A549 (cell line): ENCODE data around the gene MPPED2. TPM values are rescaled to one million over a fixed set of nuclear protein-coding genes. Genes with fewer than 3 reads are reported as not detected.

Experiments
- ATAC-seq, 2 experiments: fragments of 200-7000 bp in 1 of 2; fragments of >200 bp in 1 of 2; cut with Nextera tagmentation in 1 of 2; cut with Tn5 transposase in 1 of 2; 3 replicates each; pipeline versions ENCODE4 v1.8.0 to v1.9.1; 2018 to 2020; ENCODE audit warnings: mild to moderate bottlenecking in 1 of 2, moderate library complexity in 1 of 2
- CTCF ChIA-PET: fragments of 300-600 bp; sonication (Branson Sonifier 250); formaldehyde crosslinking; extraction: SDS; loops from one replicate; lab custom pipeline; 2021; ENCODE audit warnings: antibody characterized with exemption, inconsistent platforms; lab: Yijun Ruan, JAX
- POLR2A ChIA-PET: fragments of 350-600 bp; formaldehyde crosslinking; extraction: SDS; loops from one replicate; lab custom pipeline; 2021; ENCODE audit warnings: antibody characterized with exemption, inconsistent platforms; lab: Yijun Ruan, JAX
- DNase-seq, 2 experiments: peaks; one replicate each; pipeline versions ENCODE4 v3.0.0 to v3.0.0-alpha.2; 2011 to 2016; ENCODE audit warnings: low read depth in 1 of 2, low spot score in 1 of 2
- FAIRE-seq: peaks from 2 replicates; lab custom pipeline; 2011; peaks lifted over from hg19 to GRCh38; lab: Jason Lieb, UNC
- H3K27ac ChIP-seq, 2 experiments: fragments of >200 bp; sonication (Bioruptor Twin); formaldehyde crosslinking; 3 replicates each; pipeline ENCODE4 v1.5.1; 2016 to 2017
- H3K4me1 ChIP-seq: fragments of >200 bp; sonication (Bioruptor Twin); formaldehyde crosslinking; 3 replicates; pipeline ENCODE4 v1.6.1; 2016
- H3K4me2 ChIP-seq: fragments of >200 bp; sonication (Bioruptor Twin); formaldehyde crosslinking; 3 replicates; pipeline ENCODE4 v1.6.1; 2016
- H3K4me3 ChIP-seq: fragments of >200 bp; sonication (Bioruptor Twin); formaldehyde crosslinking; 3 replicates; pipeline ENCODE4 v1.5.1; 2016
- H3K9me3 ChIP-seq: fragments of >200 bp; sonication (Bioruptor Twin); formaldehyde crosslinking; 3 replicates; pipeline ENCODE4 v1.6.1; 2016
- CBX2 ChIP-seq: fragments of 200-600 bp; sonication (generic); IDR thresholded peaks from 2 replicates; pipeline ENCODE4 v1.6.1; 2016; ENCODE audit warnings: low read depth, mild to moderate bottlenecking, borderline replicate concordance
- CHD2 ChIP-seq: fragments of 150-350 bp; IDR thresholded peaks from 2 replicates; pipeline ENCODE4 v1.6.1; 2014; ENCODE audit warnings: low read length; ENCODE audit not compliant: partially characterized antibody
- CHD4 ChIP-seq: fragments of 200-600 bp; sonication (generic); IDR thresholded peaks from 2 replicates; pipeline ENCODE4 v1.6.1; 2016; ENCODE audit warnings: antibody characterized with exemption, mild to moderate bottlenecking, borderline replicate concordance
- CTCF ChIP-seq: fragments of >200 bp; sonication (Bioruptor Twin); formaldehyde crosslinking; IDR thresholded peaks from 3 replicates; pipeline ENCODE4 v1.5.1; 2016
- EHMT2 ChIP-seq: fragments of 200-600 bp; sonication (generic); IDR thresholded peaks from 2 replicates; pipeline ENCODE4 v1.6.1; 2016; ENCODE audit warnings: antibody characterized with exemption, low read depth, mild to moderate bottlenecking, moderate library complexity
- EP300 ChIP-seq, 2 experiments: fragments of >200 bp; sonication (Bioruptor Twin); formaldehyde crosslinking; IDR thresholded peaks; 2 replicates in 1 of 2; 3 replicates in 1 of 2; pipeline ENCODE4 v1.6.1; 2016 to 2017
- FOSB ChIP-seq: fragments of 250-450 bp; sonication (Bioruptor Pico); IDR thresholded peaks from 2 replicates; pipeline ENCODE4 v1.5.0; 2020; ENCODE audit warnings: mild to moderate bottlenecking, moderate library complexity
- HOXB5 ChIP-seq: fragments of 250-450 bp; sonication (Bioruptor Pico); IDR thresholded peaks from 2 replicates; pipeline ENCODE4 v1.5.0; 2020; ENCODE audit warnings: mild to moderate bottlenecking, moderate library complexity
- KDM1A ChIP-seq: fragments of 200-600 bp; sonication (generic); IDR thresholded peaks from 2 replicates; pipeline ENCODE4 v1.6.1; 2016; ENCODE audit warnings: low read depth, mild to moderate bottlenecking
- MAX ChIP-seq: IDR thresholded peaks from 2 replicates; pipeline ENCODE4 v1.6.1; 2012
- NR3C1 ChIP-seq: fragments of >200 bp; sonication (Bioruptor Twin); formaldehyde crosslinking; IDR thresholded peaks from 3 replicates; pipeline ENCODE4 v1.6.1; 2017
- PHF8 ChIP-seq: fragments of 200-600 bp; sonication (generic); IDR thresholded peaks from 2 replicates; pipeline ENCODE4 v1.6.1; 2016; ENCODE audit warnings: low read depth, mild to moderate bottlenecking, antibody characterized with exemption, moderate library complexity, borderline replicate concordance
- POLR2AphosphoS2 ChIP-seq: conservative IDR thresholded peaks from 2 replicates; pipeline ENCODE4 v1.6.1; 2012; ENCODE audit warnings: low read length, improper control_type of control experiment, inconsistent platforms
- RAD21 ChIP-seq, 2 experiments: fragments of >200 bp in 1 of 2; sonication (Bioruptor Twin) in 1 of 2; formaldehyde crosslinking in 1 of 2; IDR thresholded peaks in 1 of 2; conservative IDR thresholded peaks in 1 of 2; 2 replicates in 1 of 2; 3 replicates in 1 of 2; pipeline ENCODE4 v1.6.1; 2012 to 2018; ENCODE audit warnings: inconsistent platforms in 1 of 2
- REST ChIP-seq: fragments of 200-600 bp; sonication (generic); IDR thresholded peaks from 2 replicates; pipeline ENCODE4 v1.6.1; 2016; ENCODE audit warnings: antibody characterized with exemption, mild to moderate bottlenecking, moderate library complexity
- SMC3 ChIP-seq: fragments of >200 bp; sonication (Bioruptor Twin); formaldehyde crosslinking; IDR thresholded peaks from 3 replicates; pipeline ENCODE4 v1.6.1; 2018; ENCODE audit warnings: inconsistent platforms
- TP53 ChIP-seq: fragments of 250-450 bp; sonication (Bioruptor Pico); IDR thresholded peaks from 2 replicates; pipeline ENCODE4 v1.5.0; 2021; ENCODE audit warnings: mild to moderate bottlenecking, moderate library complexity
- USF2 ChIP-seq: fragments of 450-650 bp; IDR thresholded peaks from 2 replicates; pipeline ENCODE4 v1.6.1; 2014; ENCODE audit warnings: antibody characterized with exemption
- ZNF302 ChIP-seq: fragments of 250-450 bp; sonication (Bioruptor Pico); IDR thresholded peaks from 2 replicates; pipeline ENCODE4 v1.9.0; 2021; ENCODE audit warnings: inconsistent platforms, mild to moderate bottlenecking, moderate library complexity
- WGBS: methylation state at CpG from one replicate; pipeline ENCODE4 v1.1.6; 2017; ENCODE audit errors: missing lambda C conversion rate; 5-methylcytosine and 5-hydroxymethylcytosine counted together
- polyA plus RNA-seq, 4 experiments: library from polyadenylated mRNA; depleted of rRNA in 3 of 4; stranded (reverse); fragments of >200 nt; fragmentation: RNase III in 1 of 4; extraction: RNeasy Plus Mini Kit Qiagen cat#74134 plus additional on column Dnase treatment in 1 of 4; gene quantifications; 2 replicates in 3 of 4; 3 replicates in 1 of 4; pipeline ENCODE4 v1.2.3, GENCODE V29; 2011 to 2017

The MPPED2 gene
- polyA plus RNA-seq, 2 of the 4 experiments (the other 2 are of a cell fraction) = not detected

GRCh38 chr11:30458541-30458940, 127.6 kb downstream of the MPPED2 start:
- Histone ChIP-seq H3K4me3 (no peak overlapping the region), H3K27ac (no peak overlapping the region), H3K4me2 (no peak overlapping the region), H3K9me3 (no peaks in the 10 kb centered on the region), H3K4me1 (no peaks in the 10 kb centered on the region)
- 8% methylated on average over 3 of the region's 3 CpGs for WGBS
- ATAC-seq = no peak
- TF ChIP-seq EHMT2 = no peak
- no peak for TF ChIP-seq SMC3
- TF ChIP-seq USF2 = no peak
- TF ChIP-seq CHD2 = no peak
- no peak for TF ChIP-seq HOXB5 (CRISPR knock-in tag)
- TF ChIP-seq EP300 (IDR thresholded peaks at IDR 0.05) = no peak
- TF ChIP-seq NR3C1 = no peak
- no peak for TF ChIP-seq CBX2
- no peak for TF ChIP-seq MAX
- TF ChIP-seq POLR2AphosphoS2 = no peak
- FAIRE-seq = no peak
- CTCF ChIA-PET = no interaction called here
- POLR2A ChIA-PET = no interaction called here
- no peak for DNase-seq

- ATAC-seq (no peak), FAIRE-seq (no peak), DNase-seq (no peak)
- POLR2A ChIA-PET = no interaction called here
- H3K4me2 ChIP-seq = no peak overlapping the region
- no peak for TF ChIP-seq CTCF
- TF ChIP-seq SMC3 = no peak
- TF ChIP-seq MAX = no peak
- TF ChIP-seq CHD4 = no peak
- TF ChIP-seq REST = no peak
- TF ChIP-seq FOSB (CRISPR knock-in tag) = no peak
- no peak for TF ChIP-seq ZNF302
- TF ChIP-seq KDM1A = no peak
- TF ChIP-seq RAD21 (conservative IDR thresholded peaks at IDR 0.05 in 1 of 2, IDR thresholded peaks at IDR 0.05 in 1 of 2) = no peak
- TF ChIP-seq TP53 = no peak
- no peak for TF ChIP-seq PHF8
- TF ChIP-seq, all 56 proteins: peak for 0
- H3K4me1 ChIP-seq = no peaks in the 10 kb centered on the region
- WGBS = 13% methylated on average over 3 of the region's 3 CpGs
- no peaks in the 10 kb centered on the region for H3K9me3 ChIP-seq
- CTCF ChIA-PET = interaction anchor here (1.1 kb wide), 1 partner anchor 9 kb away, joined by 3 read pairs; no protein-coding TSS in a partner anchor
- H3K27ac ChIP-seq = no peak overlapping the region
- no peak overlapping the region for H3K4me3 ChIP-seq
Observed at GRCh38 chr11:30457087-30457486, 129.1 kb downstream of the MPPED2 start.
